Neural cell (in vitro differentiated cells): ENCODE results near the gene NELL2.

Source experiments
- EP300 ChIP-seq: fragments of 450-650 bp; conservative IDR thresholded peaks from 2 replicates; pipeline ENCODE4 v1.6.1; 2014; ENCODE audit warnings: antibody characterized with exemption, mild to moderate bottlenecking, moderate library complexity; ENCODE audit not compliant: poor library complexity, severe bottlenecking
- EZH2 ChIP-seq: fragments of 200-600, 300-800 bp; shearing (Covaris generic), sonication (generic); IDR thresholded peaks from 2 replicates; pipeline ENCODE4 v1.6.1; 2014; ENCODE audit warnings: antibody characterized with exemption, low read length, borderline replicate concordance, mild to moderate bottlenecking; ENCODE audit not compliant: insufficient read depth, poor library complexity, severe bottlenecking
- TF ChIP-seq, protein P1 (sequence below): IDR thresholded peaks from 2 replicates; pipeline ENCODE4 v1.6.1; 2012; ENCODE audit warnings: borderline replicate concordance
- TF ChIP-seq, protein P2 (sequence below): fragments of 450-650 bp; IDR thresholded peaks from 2 replicates; pipeline ENCODE4 v1.5.1; 2014; ENCODE audit warnings: antibody characterized with exemption, mild to moderate bottlenecking, moderate library complexity; ENCODE audit not compliant: poor library complexity, severe bottlenecking

GRCh38 chr12:44748950-44749468 lies 127.1 kb downstream of the NELL2 start:
- TF ChIP-seq, protein P1, sequence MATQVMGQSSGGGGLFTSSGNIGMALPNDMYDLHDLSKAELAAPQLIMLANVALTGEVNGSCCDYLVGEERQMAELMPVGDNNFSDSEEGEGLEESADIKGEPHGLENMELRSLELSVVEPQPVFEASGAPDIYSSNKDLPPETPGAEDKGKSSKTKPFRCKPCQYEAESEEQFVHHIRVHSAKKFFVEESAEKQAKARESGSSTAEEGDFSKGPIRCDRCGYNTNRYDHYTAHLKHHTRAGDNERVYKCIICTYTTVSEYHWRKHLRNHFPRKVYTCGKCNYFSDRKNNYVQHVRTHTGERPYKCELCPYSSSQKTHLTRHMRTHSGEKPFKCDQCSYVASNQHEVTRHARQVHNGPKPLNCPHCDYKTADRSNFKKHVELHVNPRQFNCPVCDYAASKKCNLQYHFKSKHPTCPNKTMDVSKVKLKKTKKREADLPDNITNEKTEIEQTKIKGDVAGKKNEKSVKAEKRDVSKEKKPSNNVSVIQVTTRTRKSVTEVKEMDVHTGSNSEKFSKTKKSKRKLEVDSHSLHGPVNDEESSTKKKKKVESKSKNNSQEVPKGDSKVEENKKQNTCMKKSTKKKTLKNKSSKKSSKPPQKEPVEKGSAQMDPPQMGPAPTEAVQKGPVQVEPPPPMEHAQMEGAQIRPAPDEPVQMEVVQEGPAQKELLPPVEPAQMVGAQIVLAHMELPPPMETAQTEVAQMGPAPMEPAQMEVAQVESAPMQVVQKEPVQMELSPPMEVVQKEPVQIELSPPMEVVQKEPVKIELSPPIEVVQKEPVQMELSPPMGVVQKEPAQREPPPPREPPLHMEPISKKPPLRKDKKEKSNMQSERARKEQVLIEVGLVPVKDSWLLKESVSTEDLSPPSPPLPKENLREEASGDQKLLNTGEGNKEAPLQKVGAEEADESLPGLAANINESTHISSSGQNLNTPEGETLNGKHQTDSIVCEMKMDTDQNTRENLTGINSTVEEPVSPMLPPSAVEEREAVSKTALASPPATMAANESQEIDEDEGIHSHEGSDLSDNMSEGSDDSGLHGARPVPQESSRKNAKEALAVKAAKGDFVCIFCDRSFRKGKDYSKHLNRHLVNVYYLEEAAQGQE, result no peak
- TF ChIP-seq, protein P2, sequence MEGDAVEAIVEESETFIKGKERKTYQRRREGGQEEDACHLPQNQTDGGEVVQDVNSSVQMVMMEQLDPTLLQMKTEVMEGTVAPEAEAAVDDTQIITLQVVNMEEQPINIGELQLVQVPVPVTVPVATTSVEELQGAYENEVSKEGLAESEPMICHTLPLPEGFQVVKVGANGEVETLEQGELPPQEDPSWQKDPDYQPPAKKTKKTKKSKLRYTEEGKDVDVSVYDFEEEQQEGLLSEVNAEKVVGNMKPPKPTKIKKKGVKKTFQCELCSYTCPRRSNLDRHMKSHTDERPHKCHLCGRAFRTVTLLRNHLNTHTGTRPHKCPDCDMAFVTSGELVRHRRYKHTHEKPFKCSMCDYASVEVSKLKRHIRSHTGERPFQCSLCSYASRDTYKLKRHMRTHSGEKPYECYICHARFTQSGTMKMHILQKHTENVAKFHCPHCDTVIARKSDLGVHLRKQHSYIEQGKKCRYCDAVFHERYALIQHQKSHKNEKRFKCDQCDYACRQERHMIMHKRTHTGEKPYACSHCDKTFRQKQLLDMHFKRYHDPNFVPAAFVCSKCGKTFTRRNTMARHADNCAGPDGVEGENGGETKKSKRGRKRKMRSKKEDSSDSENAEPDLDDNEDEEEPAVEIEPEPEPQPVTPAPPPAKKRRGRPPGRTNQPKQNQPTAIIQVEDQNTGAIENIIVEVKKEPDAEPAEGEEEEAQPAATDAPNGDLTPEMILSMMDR, result no peak
- TF ChIP-seq EZH2 (no peak), EP300 (peak; percentile 88)
